ENCODE data around the gene GUCY1B1.
"Not testable (repeated sequence)": the region's sequence is repeated elsewhere in the genome, so short reads cannot be mapped to it uniquely, and the experiment has no call there.

Gene GUCY1B1

DNA sequence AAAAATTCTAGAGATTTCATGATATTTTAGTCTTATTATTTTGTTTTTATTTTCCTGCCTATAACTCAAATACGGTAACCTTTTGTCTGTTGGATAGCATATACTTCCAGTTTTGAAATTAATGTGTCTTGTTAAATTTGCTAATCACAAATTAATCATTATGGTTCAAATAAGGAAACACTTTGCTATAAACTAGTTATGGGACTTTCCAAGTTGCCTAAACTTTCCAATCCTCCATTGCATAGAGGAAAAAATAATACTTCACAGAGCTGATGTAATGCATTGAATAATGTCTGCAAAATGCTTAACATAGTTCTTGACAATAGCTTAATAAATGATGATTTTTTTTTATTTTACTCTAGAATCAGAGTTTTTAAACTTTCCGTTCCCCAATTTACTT is 4.7 kb downstream of the GUCY1B1 start:
- no peak for DNase-seq

DNA sequence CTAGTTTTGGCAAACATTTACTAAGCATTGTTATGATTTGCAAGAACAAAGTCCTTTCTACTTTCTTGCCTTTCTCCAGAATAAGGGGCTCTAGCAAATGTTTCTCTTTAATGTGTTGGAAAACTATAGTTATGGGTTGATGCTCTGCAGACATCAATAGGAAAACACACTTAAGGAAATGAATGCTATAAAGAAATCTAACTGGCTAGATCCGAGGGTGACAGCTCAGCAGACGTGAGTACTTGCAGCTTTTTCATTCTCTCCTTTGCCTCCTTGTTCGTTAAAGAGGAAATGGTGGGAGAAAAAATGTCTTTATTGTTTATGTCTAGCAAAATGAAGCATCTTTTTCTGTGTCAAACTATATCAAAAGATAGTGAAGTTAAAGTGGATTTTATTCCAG is 6.3 kb downstream of the GUCY1B1 start:
- DNase-seq, result no peak

DNA sequence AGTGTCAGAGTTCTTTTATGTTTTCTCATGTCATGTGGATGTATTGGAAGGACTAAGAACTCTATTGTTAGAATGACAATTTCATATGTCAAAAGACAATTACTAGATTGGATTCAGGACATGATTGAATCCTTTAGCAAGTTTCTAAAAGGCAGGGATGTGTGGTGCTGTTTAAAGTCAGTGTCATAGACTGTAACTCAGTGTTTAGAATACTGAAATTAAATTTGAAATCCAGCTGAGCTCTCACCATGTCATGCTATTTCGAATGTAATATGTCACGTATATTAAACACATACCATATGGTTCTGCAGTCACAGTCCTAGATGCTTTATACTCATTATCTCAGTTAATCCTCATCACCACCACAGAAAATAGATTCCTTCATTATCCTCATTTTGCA is 7.8 kb downstream of the GUCY1B1 start:
- no peak for DNase-seq

DNA sequence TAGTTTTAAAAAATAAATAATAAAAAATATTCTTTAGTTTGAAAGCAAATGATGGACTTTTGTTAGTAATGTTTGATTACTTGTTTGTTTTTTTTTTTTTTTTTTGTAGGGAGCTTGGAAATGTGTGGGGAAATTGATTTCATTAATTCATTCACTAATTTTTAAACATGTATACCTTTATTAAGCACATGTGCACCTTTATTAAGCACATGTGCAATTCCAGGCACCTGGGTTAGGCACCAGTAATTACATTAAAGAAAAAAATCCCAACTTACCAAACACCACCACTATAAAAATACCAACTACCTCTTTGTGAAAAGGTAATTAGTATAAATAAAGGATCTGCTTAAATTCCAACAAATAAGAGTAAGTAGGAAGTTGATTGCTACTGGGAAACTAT is 9.5 kb downstream of the GUCY1B1 start:
- DNase-seq, result no peak

DNA sequence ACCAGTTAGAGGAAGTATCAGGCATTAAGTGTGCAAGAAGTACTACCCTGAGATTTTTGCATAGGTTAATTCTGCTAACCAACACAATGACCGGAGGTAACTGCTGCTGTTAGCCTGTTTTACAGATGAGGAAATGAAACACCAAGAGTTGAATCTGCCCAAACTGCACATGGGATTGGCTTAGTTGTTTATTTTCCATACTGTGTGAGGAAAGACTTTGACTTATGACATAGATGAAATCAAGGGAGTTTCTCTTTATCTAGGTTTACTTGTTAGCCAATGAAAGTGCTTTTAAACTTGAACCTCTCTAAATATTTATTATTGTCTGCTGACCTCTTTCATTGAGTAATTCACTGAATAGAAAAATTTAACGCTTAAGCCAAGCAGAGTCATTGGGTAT is 10.3 kb downstream of the GUCY1B1 start:
- DNase-seq, result no peak

DNA sequence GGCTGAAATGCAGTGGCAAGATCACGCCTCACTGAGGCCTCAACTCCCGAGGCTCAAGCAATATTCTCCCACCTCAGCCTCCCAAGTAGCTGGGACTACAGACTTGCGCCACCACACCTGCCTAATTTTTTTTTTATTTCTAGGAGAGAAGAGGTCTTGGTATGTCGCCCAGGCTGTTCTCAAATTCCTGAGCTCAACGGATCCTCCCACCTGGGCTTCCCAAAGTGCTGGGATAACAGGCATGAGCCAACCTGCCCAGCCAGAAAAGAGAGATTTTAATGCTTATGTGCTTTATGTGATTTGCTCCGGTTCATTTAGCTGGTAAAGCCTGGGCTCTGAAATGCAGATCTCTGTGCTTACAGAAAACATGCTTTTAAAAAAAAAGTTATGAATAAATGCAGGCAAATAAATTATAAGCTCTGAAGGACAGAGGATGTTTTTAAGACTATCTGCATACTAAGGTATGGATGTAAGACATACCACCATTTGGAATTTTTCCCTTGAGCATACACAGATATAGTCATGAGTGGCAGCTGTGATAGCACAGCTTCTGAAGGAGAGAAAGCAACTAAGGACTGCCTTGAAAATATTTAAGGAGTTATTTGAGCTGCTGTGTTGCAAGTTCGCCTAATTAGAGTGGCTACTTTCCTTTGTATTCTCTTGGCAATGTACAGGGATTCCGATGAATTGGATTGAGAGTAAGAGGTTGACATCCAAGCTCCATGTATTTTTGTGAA is 13.8 kb downstream of the GUCY1B1 start:
- DNase-seq, result no peak

DNA sequence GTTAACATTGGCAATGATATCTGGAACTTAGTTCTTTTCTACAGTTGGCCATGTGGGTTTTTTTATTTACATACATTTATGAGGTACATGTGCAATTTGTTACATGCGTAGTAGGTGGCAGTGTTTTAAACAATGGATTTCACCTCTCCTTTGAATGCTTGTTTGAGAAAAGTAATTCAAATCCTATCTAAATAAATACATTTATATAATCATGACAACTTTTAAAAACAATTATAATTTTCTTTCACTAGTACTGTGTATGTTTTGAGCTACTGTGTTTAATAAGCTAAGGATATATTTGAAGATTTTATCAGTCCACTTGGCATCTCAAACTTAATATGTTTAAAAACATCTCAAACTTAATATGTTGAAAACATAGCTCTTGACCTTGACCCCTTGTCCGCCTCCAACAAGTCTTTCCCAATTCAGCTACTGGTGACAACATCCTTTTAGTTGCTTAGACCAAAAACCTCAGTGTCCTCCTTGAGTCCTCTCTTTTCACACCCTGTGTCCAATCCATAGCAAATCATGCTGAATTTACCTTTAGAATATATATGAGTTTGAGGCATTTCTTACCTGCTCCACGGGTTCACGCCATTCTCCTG is 14.5 kb downstream of the GUCY1B1 start:
- DNase-seq, result no peak

DNA sequence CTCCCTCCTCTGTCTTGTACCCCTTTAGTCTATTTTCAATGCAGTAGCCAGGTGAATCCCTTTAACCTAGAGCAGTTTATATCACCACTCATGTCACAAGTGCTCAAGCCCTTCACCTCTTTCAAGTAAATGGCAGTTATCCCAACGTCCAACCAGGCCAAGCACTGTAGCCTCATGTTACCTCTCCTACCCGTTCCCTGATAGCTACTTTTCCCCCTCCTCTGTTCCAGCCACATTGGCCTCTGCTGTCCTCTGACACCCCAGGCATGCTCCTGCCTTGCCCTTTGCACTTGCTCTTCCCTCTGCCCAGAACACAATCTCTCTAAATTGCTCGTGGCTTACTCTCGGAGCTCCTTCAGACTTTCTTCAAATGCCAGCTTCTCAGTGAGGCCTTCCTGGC is 15.2 kb downstream of the GUCY1B1 start:
- no peak for DNase-seq

DNA sequence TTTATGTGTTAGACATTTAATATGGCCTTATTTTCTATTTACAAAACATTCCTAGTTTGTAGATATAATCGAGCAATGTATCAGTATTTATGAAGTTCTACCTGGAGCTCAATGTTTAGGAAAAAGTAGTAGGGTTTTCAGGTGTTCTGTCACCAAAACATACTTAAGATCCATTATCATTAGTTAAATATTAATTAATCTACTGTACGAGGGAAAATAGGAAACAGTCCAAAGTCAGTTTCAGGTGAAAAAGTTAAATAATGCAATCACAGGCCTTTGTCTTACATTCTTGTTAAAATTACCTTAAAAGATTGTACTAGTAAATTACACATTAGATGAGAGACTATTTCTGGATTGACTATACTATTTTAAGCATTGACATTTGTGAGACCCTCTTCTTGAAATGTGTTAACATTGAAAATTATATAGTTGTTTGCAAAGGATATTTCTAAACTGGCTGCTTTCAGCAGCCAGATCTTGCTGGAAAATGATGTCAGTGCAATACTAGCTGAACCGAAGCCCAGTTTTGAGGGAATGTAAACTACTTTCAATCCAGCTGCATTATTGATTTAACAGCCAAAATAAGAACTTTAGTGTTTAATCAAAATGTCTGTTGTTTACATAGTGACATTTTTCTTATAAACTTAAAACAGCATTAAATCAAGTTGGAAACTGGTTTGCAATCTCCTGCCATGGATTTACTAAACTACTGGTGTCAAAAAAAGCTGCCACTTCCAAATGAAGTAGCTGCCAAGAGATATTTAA is 19.3 kb downstream of the GUCY1B1 start:
- DNase-seq, result no peak

DNA sequence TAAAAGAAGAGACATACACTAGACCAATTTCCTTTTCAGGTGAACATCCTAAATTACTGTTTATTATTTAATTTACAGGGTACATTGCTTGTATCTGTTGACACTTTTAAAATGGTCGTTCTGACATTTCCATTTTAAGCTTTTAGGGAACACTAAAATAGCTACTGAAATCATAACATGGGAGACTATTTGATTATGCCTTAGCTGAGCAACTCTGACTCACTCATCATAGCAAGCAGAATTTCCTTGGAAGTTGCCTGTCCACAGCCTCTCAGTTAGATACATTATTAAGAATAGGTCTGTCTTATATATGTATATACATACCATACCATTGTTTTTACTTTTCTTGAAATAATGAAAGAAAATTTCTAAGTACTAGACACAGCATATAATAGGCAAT is 22.0 kb downstream of the GUCY1B1 start:
- no peak for DNase-seq

DNA sequence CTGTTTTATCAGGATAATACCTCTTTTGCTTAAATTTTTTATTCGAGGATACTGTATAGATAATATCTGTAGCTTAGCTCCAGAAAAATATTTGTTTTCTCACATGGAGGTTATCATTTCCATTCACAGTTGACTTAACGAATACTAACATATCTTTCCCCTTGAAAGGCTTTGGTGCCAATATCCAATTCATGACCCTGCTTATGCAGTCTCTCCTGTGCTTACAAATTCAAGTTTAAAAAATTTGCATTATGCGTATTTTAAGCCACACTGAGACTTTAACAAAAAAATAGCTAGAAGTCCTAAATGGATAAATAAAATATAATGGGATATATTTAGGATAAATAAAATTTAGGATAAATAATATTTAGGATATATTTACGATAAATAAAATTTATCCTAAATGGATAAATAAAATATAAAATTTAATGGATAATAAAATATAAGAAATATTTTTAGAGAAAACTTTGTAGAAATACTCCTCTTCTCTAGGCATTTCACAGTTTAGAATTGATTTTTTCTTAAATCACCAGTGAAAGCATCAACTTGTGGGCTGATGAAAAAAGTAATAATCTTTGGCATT is 22.5 kb downstream of the GUCY1B1 start:
- DNase-seq, result no peak

DNA sequence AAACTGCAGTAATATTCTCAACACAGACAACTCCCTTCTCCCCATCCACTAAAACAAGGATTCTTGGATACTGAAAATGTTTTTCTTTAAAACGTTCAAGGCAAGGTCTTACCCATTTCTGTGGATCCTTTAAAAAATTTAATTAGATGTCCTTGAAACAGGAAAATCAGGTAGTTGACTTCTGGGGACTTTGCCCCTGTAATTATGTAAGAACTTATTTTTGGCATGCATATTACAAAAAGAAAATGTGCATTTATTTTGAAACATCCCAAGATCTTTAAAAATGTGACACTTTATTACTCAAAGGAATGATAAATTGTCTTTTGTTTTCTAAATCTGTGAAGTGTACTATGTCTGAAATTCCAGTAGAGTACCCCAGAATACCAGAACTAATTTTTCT is 25.8 kb downstream of the GUCY1B1 start:
- DNase-seq, result no peak

DNA sequence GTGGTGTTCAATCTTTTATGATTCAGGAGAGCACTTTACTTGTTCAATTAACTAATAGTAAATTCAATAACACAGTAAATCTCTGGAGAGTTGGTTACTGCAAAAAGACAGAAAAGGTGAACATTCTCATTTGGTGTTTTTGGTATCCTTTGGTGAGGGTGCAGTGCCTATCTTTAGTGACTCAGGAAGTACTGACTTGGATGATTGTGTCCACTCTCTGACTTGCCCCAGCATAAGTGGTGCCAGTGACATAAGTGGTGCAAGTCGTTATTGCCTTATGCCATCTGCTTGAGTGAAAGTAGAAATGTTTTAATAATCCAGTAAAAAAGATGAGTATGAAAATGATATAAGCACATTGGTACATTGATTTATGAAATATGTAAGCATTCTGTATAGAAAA is 27.0 kb downstream of the GUCY1B1 start:
- no peak for DNase-seq

DNA sequence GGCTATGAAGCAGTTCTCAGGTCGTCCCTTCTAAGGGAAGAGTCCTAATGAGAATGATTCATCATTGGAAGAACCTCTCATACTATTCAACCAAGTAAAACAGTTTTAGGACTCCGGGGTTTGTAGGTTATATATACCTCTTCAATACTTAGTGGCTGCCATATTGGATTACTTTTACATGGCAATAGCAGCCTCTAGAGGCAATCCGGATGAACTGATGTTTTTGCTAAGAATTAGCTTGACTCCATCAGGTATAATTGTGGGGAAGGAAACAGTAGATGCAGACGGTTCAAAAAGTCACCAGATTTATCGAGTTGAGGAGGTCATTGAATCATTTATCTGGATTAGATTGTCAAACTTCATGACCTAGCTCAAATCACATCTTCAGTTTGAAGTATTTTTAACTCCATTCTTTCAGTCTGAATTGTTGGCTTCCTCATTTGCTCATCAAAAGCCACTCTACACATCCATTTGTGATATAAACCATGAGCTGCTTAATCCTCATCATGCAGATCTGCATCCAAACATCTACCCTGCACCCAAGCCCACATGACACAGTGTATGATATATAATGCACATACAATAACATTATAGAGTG is 28.4 kb downstream of the GUCY1B1 start:
- DNase-seq, result no peak

DNA sequence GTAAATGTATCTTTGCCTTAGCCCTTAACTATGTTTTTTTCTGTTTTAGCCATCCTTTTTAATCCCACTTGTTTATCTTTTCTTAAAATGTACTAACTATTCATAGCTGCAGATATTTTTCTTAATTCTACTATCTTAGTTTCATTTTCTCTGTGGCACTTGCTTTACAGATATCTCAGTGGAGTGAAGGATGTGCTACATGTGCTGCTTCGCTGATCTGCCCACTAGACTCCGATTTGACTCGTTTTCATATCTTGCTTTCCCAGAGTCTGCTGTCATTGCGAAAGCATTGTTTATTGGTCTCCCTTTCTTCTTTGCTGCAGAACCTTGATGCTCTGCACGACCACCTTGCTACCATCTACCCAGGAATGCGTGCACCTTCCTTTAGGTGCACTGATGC is 30.6 kb downstream of the GUCY1B1 start:
- no peak for DNase-seq

DNA sequence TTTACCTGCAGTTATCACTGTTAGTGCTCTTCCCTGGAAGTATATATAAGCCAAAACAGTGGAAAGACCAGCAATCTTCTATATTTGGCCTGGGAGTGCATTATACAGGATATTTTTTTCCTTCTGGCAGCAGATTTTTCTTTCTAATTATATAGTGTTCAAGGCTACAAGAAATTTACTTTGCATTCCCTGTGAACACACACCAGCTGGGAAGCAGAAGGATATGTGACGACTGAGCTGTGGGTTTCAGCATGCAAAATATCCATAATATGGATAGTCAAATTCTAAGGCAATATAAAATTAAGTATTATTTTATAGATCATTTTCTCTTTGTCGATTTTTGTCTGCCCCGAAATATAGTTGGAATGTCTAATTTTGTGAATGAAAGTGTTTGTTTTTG is 31.2 kb downstream of the GUCY1B1 start:
- DNase-seq, result no peak

DNA sequence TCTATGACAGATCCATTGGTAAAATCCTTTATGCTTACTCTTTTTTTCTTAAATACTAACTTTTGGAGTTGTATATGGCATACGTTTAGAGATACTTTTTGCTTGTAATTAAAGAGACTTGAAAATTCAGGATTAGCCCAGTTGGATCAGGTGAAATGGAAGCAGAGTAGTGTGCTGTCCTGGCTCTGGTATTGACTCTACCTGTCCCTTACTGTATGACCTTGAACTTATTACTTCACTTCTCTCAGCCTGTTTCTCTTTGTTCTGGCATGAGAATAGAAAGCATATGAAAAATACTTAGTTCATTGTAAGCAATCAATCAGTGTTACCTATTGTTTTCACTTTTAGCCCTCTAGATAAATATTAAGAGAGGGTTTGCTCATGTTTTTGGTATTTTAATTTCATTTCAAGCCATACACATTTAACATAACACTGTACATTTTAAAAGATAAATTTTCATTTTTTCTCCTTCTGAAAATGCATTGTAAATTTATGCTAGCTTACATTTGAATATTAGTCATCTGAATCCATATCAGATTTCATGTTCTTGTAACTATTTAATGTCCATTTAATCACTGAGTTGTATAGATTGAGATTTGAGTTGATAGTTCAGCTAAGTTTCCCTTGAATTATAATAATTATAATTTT is 35.9 kb downstream of the GUCY1B1 start:
- DNase-seq, result no peak

DNA sequence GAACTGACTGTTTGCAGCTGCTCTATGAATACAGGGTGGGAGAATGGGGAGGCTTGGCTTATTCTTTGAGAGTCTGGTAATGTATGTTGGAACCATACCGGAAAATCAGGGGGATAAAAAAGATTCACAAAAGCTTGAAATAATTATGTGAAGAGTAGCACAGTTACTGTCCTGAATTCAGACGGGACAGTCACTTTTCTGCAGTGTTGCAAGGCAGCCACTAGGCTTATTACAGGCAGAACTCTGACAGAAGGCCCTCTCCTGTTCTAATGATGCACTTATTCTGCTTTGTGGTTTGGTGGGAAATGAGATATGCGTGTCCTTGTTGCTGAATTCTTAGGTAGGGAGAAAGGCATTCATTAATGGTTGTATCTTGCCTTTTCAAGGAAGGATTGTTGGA is 37.2 kb downstream of the GUCY1B1 start:
- no peak for DNase-seq

DNA sequence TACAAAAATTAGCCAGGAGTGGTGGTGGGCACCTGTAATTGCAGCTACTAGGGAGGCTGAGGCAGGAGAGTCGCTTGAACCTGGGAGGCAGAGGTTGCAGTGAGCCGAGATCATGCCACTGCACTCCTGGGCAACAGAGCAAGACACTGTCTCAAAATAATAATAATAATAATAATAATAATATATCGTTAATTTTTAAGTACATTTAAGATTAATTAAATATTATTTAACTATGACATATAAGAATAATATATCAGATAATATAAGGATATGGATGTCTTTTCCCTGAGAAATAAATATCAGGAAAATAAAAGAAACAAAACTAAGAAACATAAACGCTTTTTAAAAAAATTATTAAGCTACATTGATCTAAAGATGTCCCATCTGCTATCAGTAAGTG is 38.8 kb downstream of the GUCY1B1 start:
- not testable (repeated sequence) for DNase-seq

DNA sequence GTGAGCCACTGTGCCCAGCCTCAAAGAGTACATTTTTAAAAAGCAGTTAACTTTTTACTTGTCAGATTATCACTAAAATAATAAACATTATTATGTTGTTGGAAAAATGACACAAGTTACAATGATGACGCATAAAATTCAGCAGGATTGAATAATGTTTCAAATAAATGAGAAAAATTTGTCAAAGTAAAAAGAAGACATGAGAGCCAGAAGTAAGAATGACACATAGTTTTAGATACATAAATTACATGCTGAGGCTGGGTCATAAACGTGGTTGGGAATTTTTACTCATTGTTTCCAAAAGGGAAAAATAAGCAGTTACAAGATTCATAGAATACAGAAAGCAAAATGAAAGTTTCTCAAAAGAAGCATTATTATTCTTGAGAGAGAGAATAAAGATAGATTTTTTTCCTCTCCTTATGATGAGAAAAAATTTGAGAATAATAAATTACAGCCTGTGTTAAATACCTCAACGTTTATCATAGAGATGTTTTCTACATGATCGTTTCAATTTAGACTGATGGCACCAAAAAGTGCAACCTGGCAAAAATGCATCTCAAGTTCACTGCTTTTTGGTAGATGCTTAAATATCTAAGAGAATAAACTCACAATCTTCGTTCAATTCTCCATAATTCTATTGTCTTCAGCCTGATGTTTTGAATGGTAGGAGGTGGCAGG is 40.4 kb downstream of the GUCY1B1 start:
- no peak for DNase-seq

DNA sequence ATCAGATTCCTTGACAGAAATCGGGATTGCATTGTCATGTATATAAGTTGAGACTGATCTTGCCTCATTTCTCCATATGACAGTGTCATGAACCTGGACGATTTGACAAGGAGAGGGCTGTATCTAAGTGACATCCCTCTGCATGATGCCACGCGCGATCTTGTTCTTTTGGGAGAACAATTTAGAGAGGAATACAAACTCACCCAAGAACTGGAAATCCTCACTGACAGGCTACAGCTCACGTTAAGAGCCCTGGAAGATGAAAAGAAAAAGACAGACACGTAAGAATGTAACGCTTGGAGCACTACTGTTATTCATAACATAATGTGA is 40.9 kb downstream of the GUCY1B1 start:
- DNase-seq, result no peak

DNA sequence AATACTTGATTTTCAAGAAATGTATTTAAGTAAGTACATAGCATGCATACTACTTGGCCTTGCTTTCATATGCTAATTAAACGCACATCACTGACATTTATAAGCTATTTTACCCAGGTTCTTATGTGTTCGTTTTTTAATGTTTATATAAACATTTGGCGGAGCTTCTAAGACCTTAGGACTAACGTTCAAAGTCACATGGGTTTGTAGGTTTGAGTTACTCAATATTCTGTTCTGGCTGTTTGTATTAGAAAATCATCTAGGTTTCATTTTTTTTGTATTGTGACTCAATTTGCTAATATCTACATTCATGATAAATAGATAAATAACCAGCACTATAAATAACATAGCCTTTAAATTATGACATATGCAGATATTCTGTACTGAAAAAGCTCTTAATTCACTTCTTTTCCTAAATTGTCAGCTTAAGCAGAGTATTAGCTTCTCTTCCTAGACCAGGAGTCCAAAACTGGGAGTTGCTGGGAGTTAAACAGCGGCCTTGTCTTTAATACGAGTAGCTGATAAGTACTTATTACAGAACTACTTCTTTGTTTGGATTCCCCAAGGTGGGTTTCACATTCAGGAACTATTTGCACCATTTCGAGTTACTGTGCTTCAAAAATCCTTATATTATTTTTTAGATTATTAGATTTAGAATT is 42.0 kb downstream of the GUCY1B1 start:
- DNase-seq, result no peak

Data from KG1 (cell line).